NCI-H345 treated with DMSO at 0.1 percent for 48 hours (cell line): Measurements from ENCODE around the gene FAM151B.
"Not testable (repeated sequence)": the region's sequence is repeated elsewhere in the genome, so short reads cannot be mapped to it uniquely, and the experiment has no call there.

Experiments used
- DNase-seq: peaks from one replicate; lab custom pipeline; 2025; ENCODE audit not compliant: unreplicated experiment; lab: John Stamatoyannopoulos, UW

The FAM151B gene

GRCh38 chr5:80503641-80504040, 15.7 kb downstream of the FAM151B start:
- DNase-seq, result no peak

GRCh38 chr5:80504833-80505232, 16.9 kb downstream of the FAM151B start:
- DNase-seq, result no peak

- no peak for DNase-seq
Measured at GRCh38 chr5:80507663-80508062, 19.8 kb downstream of the FAM151B start.

GRCh38 chr5:80508844-80509243, 20.9 kb downstream of the FAM151B start:
- DNase-seq, result no peak

GRCh38 chr5:80509362-80509761, 21.5 kb downstream of the FAM151B start:
- DNase-seq, result no peak

GRCh38 chr5:80516826-80517225, 28.9 kb downstream of the FAM151B start:
- no peak for DNase-seq

GRCh38 chr5:80540691-80541090, 52.8 kb downstream of the FAM151B start:
- DNase-seq, result no peak

- no peak for DNase-seq
Measured at GRCh38 chr5:80541392-80541791, 53.5 kb downstream of the FAM151B start.

GRCh38 chr5:80554646-80555045, 66.7 kb downstream of the FAM151B start:
- DNase-seq, result no peak

- no peak for DNase-seq
Measured at GRCh38 chr5:80555099-80555498, 67.2 kb downstream of the FAM151B start.

GRCh38 chr5:80559244-80559643, 71.3 kb downstream of the FAM151B start:
- no peak for DNase-seq

- DNase-seq, result no peak
Measured at GRCh38 chr5:80565330-80565729, 77.4 kb downstream of the FAM151B start.

GRCh38 chr5:80566711-80567259, 78.9 kb downstream of the FAM151B start:
- DNase-seq, result no peak

GRCh38 chr5:80568251-80568650, 80.4 kb downstream of the FAM151B start:
- no peak for DNase-seq

GRCh38 chr5:80569086-80569960, 81.4 kb downstream of the FAM151B start:
- DNase-seq, result no peak

GRCh38 chr5:80569961-80570786, 82.3 kb downstream of the FAM151B start, which contains the start of gene ANKRD34B:
Gene ANKRD34B, minus strand, starts transcription at chr5:80570280. Its CDS starts 10,261 bp downstream, at chr5:80560019.
- peak; percentile 18 for DNase-seq

- no peak for DNase-seq
Measured at GRCh38 chr5:80573062-80573461, 85.2 kb downstream of the FAM151B start.

- no peak for DNase-seq
Measured at GRCh38 chr5:80576383-80576782, 88.5 kb downstream of the FAM151B start.

GRCh38 chr5:80577707-80578106, 89.8 kb downstream of the FAM151B start:
- no peak for DNase-seq

GRCh38 chr5:80579050-80579449, 91.2 kb downstream of the FAM151B start:
- DNase-seq, result no peak

- not testable (repeated sequence) for DNase-seq
Measured at GRCh38 chr5:80580291-80580690, 92.4 kb downstream of the FAM151B start.

- DNase-seq, result no peak
Measured at GRCh38 chr5:80584770-80585169, 96.9 kb downstream of the FAM151B start.
